ENCODE measurements around the gene CEP170B. TPM values are rescaled to one million over a fixed set of nuclear protein-coding genes. Genes with fewer than 3 reads are reported as not detected.

Gene CEP170B
- total and polyA plus RNA-seq, 9 of the 15 experiments (the other 6 are each of a cell fraction or from before 2014, with no cell fraction given), result 0.01 to 10.2 (median 2.2) TPM

- ATAC-seq (no peak), DNase-seq (ENCODE audit: extremely low read depth in 1 of 4, low spot score in 3 of 4) (no peak), FAIRE-seq (no peak)
- WGBS (ENCODE audit: insufficient coverage, low coverage, missing lambda C conversion rate), result 85% methylated on average over 6 of the region's 13 CpGs
- Histone ChIP-seq H3K4me3 (no peak overlapping the region), H3K36me3 (ENCODE audit: control insufficient read depth, insufficient read depth, low read length) (no peaks in the 10 kb centered on the region; the same call in 2 of the 3 replicates), H3K27ac (ENCODE audit: extremely low read depth, low read depth, low read length) (no peak overlapping the region), H3K79me2 (ENCODE audit: control insufficient read depth, insufficient read depth, low read length) (no peaks in the 10 kb centered on the region; the same call in 2 of the 3 replicates), H3K4me1 (replicated peaks in 1 of 2; ENCODE audit: control insufficient read depth in 2 of 2, insufficient read depth in 2 of 2, low read length in 2 of 2) (peaks cover 0 to 73% of the 10 kb centered on the region in 2 experiments; a peak in 3 of 5 replicates), H4K20me1 (replicated peaks; ENCODE audit: control insufficient read depth, insufficient read depth, low read length) (0 out of 2 replicates have a peak, but pooled peaks cover 3% of the 10 kb centered on the region), H3K9ac (ENCODE audit: insufficient read depth in 1 of 2, low read depth in 2 of 2, low read length in 2 of 2) (0 out of 4 replicates have a peak overlapping the region, but pooled peaks of 1 of the 2 experiments have one; percentile 35), H3K4me2 (ENCODE audit: insufficient read depth, low read length) (no peak overlapping the region), H3K9me3 (replicated peaks; ENCODE audit: control insufficient read depth, insufficient read depth, low read depth, low read length) (no peaks in the 10 kb centered on the region), H3K27me3 (ENCODE audit: control insufficient read depth in 2 of 2, insufficient read depth in 2 of 2, low read length in 2 of 2) (no peaks in the 10 kb centered on the region), H2AFZ (ENCODE audit: low read depth, low read length) (no peak overlapping the region), H3K9me1 (ENCODE audit: control insufficient read depth, insufficient read depth, low read length) (no peaks in the 10 kb centered on the region)
- ChIA-PET POLR2A (no interaction called here), CTCF (ENCODE audit: low intra/inter-chr PET ratio) (no interaction called here)
- TF ChIP-seq PURB (CRISPR knock-in tag; IDR thresholded peaks at IDR 0.05; ENCODE audit: low read depth) (no peak), ATF1 (CRISPR knock-in tag; IDR thresholded peaks at IDR 0.05) (no peak), ATF1 (tag; IDR thresholded peaks at IDR 0.05) (no peak), MCM7 (IDR thresholded peaks at IDR 0.05) (no peak), DDX20 (tag; IDR thresholded peaks at IDR 0.05; ENCODE audit: low read depth) (no peak), BRF1 (IDR thresholded peaks at IDR 0.05; ENCODE audit: borderline replicate concordance, extremely low read depth, insufficient read length) (no peak), ERF (CRISPR knock-in tag; IDR thresholded peaks at IDR 0.05) (no peak), RFX7 (CRISPR knock-in tag; IDR thresholded peaks at IDR 0.05) (no peak), ZNF24 (IDR thresholded peaks at IDR 0.05) (no peak), AFF4 (CRISPR knock-in tag; IDR thresholded peaks at IDR 0.05) (no peak), OTX1 (CRISPR knock-in tag; IDR thresholded peaks at IDR 0.05) (no peak), ADNP (tag; IDR thresholded peaks at IDR 0.05) (no peak), ETV6 (IDR thresholded peaks at IDR 0.05; ENCODE audit: borderline replicate concordance in 1 of 2, low read depth in 2 of 2, low read length in 1 of 2) (no peak), ETV6 (CRISPR knock-in tag; IDR thresholded peaks at IDR 0.05; ENCODE audit: borderline replicate concordance) (no peak)
- TF ChIP-seq, protein P1, sequence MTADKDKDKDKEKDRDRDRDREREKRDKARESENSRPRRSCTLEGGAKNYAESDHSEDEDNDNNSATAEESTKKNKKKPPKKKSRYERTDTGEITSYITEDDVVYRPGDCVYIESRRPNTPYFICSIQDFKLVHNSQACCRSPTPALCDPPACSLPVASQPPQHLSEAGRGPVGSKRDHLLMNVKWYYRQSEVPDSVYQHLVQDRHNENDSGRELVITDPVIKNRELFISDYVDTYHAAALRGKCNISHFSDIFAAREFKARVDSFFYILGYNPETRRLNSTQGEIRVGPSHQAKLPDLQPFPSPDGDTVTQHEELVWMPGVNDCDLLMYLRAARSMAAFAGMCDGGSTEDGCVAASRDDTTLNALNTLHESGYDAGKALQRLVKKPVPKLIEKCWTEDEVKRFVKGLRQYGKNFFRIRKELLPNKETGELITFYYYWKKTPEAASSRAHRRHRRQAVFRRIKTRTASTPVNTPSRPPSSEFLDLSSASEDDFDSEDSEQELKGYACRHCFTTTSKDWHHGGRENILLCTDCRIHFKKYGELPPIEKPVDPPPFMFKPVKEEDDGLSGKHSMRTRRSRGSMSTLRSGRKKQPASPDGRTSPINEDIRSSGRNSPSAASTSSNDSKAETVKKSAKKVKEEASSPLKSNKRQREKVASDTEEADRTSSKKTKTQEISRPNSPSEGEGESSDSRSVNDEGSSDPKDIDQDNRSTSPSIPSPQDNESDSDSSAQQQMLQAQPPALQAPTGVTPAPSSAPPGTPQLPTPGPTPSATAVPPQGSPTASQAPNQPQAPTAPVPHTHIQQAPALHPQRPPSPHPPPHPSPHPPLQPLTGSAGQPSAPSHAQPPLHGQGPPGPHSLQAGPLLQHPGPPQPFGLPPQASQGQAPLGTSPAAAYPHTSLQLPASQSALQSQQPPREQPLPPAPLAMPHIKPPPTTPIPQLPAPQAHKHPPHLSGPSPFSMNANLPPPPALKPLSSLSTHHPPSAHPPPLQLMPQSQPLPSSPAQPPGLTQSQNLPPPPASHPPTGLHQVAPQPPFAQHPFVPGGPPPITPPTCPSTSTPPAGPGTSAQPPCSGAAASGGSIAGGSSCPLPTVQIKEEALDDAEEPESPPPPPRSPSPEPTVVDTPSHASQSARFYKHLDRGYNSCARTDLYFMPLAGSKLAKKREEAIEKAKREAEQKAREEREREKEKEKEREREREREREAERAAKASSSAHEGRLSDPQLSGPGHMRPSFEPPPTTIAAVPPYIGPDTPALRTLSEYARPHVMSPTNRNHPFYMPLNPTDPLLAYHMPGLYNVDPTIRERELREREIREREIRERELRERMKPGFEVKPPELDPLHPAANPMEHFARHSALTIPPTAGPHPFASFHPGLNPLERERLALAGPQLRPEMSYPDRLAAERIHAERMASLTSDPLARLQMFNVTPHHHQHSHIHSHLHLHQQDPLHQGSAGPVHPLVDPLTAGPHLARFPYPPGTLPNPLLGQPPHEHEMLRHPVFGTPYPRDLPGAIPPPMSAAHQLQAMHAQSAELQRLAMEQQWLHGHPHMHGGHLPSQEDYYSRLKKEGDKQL (CRISPR knock-in tag; IDR thresholded peaks at IDR 0.05; ENCODE audit: borderline replicate concordance), result no peak
- no TSS peak for BruUV-seq (replicated peaks)
- intact Hi-C loops (cut with micrococcal nuclease) (loop anchor here (10.0 kb wide), 1 partner anchor 109 kb away; no protein-coding TSS in a partner anchor), in situ Hi-C loops (cut with MboI) (no loop called here)
Measured at GRCh38 chr14:104873380-104874055, 8.4 kb downstream of the CEP170B start.

Data from K562 (cell line).